Mucosa of gallbladder (tissue), 1 donor: ENCODE results near the gene TMEM242. TPM values are rescaled to one million over a fixed set of nuclear protein-coding genes. Genes with fewer than 3 reads are reported as not detected.
"Not testable (repeated sequence)": the region's sequence is repeated elsewhere in the genome, so short reads cannot be mapped to it uniquely, and the experiment has no call there.

Source experiments
- DNase-seq: peaks from one replicate; pipeline ENCODE4 v3.0.0-alpha.2; 2020; ENCODE audit warnings: low spot score
- total RNA-seq: library from RNA; stranded (reverse); gene quantifications from one replicate; pipeline ENCODE4 v1.2.1, GENCODE V29; 2021
- donor health status: DM: no; HTN: no; CAD: no.

The TMEM242 gene
- 13.1 TPM for total RNA-seq

DNA sequence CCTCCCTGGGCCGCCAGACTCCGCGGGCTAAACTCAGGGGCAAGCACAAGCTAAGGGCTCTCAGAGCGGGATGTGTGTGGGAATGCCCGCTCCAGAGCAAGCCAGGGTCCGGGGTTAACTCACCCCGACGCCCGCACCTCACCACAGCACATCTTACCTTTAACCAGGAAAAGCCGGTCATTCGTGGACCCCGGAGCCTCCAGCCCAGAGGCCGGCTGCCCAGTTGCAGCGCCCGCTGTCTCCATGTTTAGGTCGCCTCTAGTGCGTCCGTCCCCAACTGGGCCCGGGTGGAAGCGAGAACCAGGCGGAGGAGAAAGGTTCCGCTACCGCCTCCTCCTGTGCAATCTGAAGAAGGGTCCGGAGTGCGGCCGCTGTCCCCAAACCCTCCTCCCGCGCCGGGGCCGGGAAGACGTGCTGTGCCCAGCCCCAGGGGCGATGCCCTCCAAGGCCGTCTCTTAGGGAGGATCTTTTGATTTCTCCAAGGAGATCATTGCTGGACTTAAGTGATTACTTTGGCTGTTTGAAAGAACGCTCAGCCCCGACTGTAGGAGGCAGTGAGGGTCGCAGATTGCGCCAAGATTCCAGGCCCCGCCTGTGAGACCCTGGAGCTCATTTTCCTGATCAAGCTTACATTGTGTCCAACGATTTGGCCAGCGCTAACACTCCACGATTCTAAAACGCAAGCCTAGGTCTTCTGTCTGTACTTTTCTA, at the start of gene TMEM242:
TMEM242 (minus strand) TSS at position 265 of the 711 bp plus-strand sequence; CDS start at position 245, 20 bp downstream.
- peak; percentile 92 for DNase-seq

GRCh38 chr6:157372501-157373280, 49.4 kb upstream of the TMEM242 start:
- no peak for DNase-seq

DNA sequence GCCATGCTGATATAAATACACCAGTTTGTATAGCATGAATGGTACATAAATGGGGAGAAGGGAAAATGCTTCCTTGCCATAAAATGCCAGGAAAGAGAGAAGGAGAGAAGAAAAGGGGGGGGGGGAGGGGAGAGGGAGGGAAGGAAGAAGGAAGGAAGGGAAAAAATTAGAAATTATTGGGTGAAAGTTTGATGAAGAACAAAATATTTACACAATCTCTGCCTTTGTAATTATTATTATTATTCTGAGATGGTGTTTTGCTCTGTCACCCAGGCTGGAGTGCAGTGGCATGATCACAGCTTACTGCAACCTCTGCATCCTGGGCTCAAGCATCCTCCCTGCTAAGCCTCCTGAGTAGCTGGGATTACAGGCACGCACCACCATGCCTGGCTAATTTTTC, 47.4 kb upstream of the TMEM242 start:
- no peak for DNase-seq

DNA sequence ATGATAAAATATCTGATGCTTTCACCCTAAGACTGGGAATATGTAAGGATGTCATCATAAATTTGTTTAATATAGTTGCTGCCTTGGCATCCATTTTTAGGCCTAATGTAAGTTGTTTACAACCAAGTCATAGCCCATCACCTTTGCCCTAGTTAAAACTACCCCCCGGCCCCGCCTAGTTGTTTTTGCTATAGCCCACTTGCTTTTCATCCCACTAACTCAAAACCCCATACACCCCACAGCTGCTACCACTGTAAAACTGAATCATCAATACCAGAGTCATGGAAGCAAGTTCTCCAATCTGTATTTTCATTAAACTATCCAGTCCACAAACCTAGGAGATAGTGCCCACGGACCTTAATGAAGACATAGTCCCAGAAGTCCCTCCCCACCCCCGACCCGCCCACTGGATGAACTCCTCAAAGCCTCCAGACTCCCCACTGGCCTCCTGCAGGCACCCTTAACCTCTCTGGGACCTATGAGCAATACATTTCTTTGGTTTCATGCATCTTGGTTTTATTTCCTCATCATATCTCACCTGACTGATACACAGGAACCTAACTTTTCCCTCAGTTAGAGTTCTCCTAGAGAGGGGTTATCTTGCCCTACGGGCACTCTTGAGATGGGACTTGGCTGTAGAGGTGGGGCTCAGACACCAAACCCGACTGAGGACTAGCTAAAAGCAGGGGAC, 45.2 kb upstream of the TMEM242 start:
- no peak for DNase-seq

GRCh38 chr6:157366648-157367047, 43.3 kb upstream of the TMEM242 start:
- no peak for DNase-seq

GRCh38 chr6:157364705-157365104, 41.4 kb upstream of the TMEM242 start:
- DNase-seq: no peak

DNA sequence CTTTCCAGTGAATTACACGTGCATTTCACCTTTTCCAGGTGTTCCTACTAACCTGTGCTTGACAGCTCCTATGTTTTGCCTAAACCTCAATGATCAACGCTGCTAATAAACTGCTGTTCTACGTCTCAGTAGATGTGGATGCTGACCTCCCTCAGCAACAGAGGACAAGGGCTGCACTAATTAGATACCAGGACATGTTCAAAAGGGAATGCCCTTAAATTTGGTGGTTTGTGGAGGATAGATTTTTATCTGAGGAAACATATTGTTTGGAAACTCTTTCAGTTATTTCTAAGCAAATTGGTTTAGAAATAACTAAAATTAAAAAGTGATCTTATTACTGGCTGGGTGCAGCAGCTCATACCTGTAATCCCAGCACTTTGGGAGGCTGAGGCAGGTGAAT, 38.6 kb upstream of the TMEM242 start:
- no peak for DNase-seq

- DNase-seq: no peak
Observed at GRCh38 chr6:157358287-157358686, 35.0 kb upstream of the TMEM242 start.

DNA sequence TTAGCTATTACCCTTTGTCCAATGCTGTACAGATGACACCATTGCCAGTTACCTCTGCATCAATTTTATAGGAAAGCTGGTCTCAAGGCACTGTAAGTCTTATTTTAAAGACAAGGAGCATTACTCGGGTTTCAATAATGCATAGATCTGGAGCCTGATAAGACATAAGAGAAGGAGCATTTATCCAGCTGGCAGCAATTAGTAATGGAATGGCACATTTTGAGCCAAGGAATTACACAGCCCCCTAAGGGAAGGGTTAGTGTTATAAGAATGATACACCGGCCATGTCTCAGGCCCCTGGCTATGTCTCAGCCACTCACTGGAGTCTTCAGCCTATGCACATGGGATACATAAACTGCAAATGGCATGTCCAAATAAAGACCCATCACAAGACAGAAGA, 23.1 kb upstream of the TMEM242 start:
- no peak for DNase-seq

GRCh38 chr6:157343732-157344131, 20.4 kb upstream of the TMEM242 start:
- no peak for DNase-seq

DNA sequence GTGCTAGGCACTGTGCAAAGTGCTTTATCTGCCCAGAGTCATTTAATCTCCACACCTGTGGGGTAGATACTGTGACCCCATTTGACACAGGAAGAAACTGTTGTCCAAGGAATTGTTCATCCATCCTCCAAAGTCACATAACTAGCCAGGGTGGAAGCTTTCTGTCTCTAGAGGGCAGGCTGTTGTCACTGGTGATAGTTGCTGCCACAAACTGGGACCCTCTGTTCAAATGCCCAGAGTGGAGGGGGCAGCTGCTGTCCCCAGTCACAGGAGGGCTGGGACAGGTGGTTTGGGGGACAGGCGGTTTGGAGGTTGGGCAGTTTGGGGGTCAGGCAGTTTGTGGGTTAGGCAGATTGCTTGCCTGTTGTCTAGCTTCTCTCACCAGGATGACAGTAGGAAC, 16.1 kb upstream of the TMEM242 start:
- no peak for DNase-seq

GRCh38 chr6:157337751-157338150, 14.4 kb upstream of the TMEM242 start:
- DNase-seq: no peak

DNA sequence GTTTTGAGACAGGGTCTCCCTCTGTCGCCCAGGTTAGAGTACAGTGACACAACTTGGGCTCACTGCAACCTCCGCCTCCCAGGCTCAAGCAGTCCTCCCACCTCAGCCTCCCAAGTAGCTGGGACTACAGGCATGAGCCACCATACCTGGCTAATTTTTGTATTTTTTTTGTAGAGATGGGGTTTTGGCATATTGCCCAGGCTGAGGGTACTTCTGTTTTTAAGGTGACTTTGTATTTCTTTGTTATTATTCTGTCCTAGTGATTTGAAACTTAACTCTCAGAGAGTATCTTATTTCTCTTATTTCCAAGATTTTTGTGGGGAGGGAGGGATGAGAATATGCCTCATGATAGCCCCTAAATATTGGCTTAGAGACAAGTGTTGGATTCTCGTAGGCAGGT, 14.0 kb upstream of the TMEM242 start:
- not testable (repeated sequence) for DNase-seq

- no peak for DNase-seq
Observed at GRCh38 chr6:157335829-157336228, 12.5 kb upstream of the TMEM242 start.

- no peak for DNase-seq
Observed at GRCh38 chr6:157333956-157334355, 10.6 kb upstream of the TMEM242 start.

DNA sequence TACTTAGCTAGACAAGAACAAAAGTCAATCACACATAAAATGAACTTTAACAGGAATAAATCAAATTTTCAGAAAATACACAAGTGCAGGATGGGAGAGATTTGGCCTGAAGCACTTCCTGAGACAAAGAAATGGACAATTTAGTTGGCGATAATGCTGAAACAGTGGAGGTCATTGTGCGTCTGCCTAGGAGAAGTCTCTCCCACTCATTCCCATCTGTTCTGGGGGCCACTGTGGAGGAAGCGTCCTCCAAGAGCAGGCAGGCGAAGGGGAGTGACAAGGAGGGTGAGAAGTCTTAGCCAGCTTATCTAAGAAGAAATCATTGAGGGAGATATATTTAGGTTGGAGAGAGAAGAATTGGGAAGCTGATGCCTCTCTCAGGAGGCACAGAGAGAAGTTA, 10.2 kb upstream of the TMEM242 start:
- DNase-seq: no peak

- DNase-seq: no peak
Observed at GRCh38 chr6:157332813-157333212, 9.5 kb upstream of the TMEM242 start.

- no peak for DNase-seq
Observed at GRCh38 chr6:157330831-157331230, 7.5 kb upstream of the TMEM242 start.

- DNase-seq: no peak
Observed at GRCh38 chr6:157329829-157330228, 6.5 kb upstream of the TMEM242 start.

DNA sequence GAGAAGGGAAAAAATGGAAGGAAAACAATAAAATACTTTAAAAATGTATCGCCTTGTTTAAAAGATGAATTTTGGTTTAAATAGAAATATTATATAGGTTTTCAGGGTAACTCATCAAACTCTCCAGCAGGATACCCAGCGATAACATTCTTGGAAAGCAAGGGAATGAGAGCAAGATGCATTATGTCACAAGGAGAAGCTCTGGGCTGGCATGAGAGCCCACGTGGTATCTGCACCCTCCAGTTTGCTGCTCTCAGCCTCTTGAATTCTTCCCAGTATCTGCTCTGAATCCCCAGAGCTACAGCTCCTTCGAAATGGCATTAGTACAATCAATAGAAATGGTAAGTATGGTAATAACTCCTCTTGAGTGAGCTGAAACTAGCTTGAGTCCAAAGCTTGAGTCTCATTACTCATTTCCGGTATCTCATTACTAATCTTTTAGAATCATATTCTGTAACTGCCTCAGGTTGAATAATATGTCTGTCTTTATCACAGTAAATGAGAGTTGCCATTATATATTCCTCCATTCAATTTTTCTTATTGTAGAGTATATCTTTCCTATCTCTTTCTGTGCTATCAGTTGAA, 4.9 kb upstream of the TMEM242 start:
- no peak for DNase-seq

GRCh38 chr6:157326979-157327378, 3.7 kb upstream of the TMEM242 start:
- DNase-seq: no peak

DNA sequence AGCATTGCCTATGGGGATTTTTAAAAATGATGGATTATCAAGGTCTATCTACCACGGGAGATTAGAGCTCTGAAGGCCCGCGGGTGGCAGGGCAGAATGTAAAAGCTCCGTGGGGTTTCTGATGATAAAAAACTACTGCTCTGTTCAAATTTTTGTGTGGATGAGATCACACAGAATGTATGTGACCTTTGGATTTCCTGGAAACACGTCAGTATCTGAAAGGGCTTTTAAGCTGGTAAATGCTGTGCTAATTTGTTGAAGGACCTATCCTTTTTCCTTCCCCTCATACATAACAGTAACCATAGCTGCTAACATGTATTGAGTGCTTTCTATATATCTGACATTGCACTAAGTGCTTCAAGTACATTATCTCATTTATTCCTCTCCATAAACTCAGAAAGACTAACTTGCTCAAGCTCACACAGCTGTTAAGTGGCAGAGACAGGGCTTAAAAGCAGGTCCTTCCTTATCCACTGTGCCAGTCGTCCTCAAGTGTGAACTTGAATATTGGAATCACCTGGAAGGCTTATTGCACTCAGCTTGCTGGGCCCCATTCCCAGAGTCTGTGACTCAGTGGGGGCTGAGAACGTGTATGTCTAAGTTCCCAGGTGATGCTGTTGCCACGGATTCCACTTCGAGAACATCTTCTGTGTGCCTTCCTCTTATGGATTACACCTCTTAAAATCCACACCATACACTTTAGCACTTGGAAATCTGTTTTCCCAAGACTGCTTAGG, 1.9 kb upstream of the TMEM242 start:
- DNase-seq: no peak
